ENCODE results near the gene AQP7. TPM values are rescaled to one million over a fixed set of nuclear protein-coding genes. Genes with fewer than 3 reads are reported as not detected.

Gene AQP7
- total RNA-seq, 1 donor from 2014 or later, result not detected

- TF ChIP-seq, protein P1, sequence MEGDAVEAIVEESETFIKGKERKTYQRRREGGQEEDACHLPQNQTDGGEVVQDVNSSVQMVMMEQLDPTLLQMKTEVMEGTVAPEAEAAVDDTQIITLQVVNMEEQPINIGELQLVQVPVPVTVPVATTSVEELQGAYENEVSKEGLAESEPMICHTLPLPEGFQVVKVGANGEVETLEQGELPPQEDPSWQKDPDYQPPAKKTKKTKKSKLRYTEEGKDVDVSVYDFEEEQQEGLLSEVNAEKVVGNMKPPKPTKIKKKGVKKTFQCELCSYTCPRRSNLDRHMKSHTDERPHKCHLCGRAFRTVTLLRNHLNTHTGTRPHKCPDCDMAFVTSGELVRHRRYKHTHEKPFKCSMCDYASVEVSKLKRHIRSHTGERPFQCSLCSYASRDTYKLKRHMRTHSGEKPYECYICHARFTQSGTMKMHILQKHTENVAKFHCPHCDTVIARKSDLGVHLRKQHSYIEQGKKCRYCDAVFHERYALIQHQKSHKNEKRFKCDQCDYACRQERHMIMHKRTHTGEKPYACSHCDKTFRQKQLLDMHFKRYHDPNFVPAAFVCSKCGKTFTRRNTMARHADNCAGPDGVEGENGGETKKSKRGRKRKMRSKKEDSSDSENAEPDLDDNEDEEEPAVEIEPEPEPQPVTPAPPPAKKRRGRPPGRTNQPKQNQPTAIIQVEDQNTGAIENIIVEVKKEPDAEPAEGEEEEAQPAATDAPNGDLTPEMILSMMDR (conservative IDR thresholded peaks at IDR 0.05; ENCODE audit: low read depth, low read length), result no peak
- DNase-seq (ENCODE audit: low read depth), result no peak
- no peak overlapping the region for H3K4me3 ChIP-seq (ENCODE audit: low read depth, low read length)
These were observed 21.8 kb downstream of the AQP7 start for GRCh38 chr9:33380390-33381094.

DNA sequence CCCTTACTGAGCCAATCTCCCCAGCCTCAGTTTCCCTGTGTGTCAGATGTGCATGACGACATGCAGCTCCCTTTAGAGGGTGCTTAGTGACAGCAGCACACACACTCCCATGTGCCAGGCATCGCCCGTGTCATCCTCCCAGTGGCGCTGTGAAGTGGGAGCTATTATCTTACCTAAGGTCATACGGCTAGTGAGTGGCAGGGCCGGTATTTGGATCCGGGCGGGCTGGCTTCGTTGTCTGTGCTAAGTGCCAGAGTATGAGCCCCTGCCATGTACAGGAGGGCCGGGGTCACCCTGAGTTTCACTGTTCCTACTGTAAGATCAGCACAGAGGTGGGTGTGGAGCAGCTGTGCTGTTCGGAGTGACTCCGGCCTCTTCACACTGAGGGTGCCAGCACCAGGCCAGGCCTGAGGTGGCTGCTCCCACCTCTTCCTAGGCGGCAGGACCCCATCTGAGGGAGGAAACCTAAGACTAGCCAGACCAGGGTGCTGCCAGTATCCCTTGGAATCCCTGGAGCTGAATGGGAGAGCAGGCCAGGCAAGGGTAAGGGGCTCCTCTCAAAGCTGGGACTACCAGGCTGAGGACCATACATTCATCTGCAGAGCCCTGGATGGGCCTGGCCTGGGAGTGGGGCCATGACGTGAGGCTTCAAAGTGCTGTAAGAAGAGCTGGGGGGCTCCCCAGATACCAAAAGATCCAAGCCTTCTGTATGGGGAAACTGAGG lies 22.5 kb downstream of the AQP7 start:
- DNase-seq (ENCODE audit: low read depth), result no peak
- no peak overlapping the region for H3K4me3 ChIP-seq (ENCODE audit: low read depth, low read length)
- TF ChIP-seq, protein P1 (conservative IDR thresholded peaks at IDR 0.05; ENCODE audit: low read depth, low read length), result no peak

- no peak for DNase-seq (ENCODE audit: low read depth)
- no peak overlapping the region for H3K4me3 ChIP-seq (ENCODE audit: low read depth, low read length)
- TF ChIP-seq, protein P1 (conservative IDR thresholded peaks at IDR 0.05; ENCODE audit: low read depth, low read length), result no peak
These were observed 24.1 kb downstream of the AQP7 start for GRCh38 chr9:33378121-33378795.

GRCh38 chr9:33377089-33377715 lies 25.2 kb downstream of the AQP7 start:
- DNase-seq (ENCODE audit: low read depth), result no peak
- TF ChIP-seq, protein P1 (conservative IDR thresholded peaks at IDR 0.05; ENCODE audit: low read depth, low read length), result no peak
- no peak overlapping the region for H3K4me3 ChIP-seq (ENCODE audit: low read depth, low read length)

GRCh38 chr9:33375841-33376321 lies 26.5 kb downstream of the AQP7 start:
- no peak overlapping the region for H3K4me3 ChIP-seq (ENCODE audit: low read depth, low read length)
- TF ChIP-seq, protein P1 (conservative IDR thresholded peaks at IDR 0.05; ENCODE audit: low read depth, low read length), result no peak
- no peak for DNase-seq (ENCODE audit: low read depth)

DNA sequence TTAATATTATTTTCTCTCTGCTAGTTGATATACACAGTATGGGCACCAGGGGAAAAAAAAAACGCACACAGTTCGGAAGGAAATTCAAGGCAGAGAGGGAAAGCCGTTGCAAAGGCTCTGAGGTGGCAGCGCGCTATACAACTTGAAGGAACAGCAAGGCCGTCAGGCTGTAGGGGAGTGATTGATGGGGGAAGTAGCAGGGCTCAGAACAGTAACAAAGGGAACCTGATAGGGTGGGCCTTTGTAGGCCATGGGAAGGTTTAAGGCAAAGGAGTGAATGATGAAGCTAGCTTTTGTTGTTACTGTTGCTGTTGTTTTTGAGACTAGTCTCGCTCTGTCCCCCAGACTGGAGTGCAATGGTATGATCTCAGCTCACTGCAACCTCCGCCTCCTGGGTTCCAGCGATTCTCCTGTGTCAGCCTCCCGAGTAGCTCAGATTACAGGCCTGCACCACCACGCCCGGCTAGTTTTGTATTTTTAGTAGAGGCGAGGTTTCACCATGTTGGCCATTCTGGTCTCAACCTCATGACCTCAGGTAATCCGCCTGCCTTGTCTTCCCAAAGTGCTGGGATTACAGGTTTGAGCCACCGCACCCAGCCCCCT lies 27.0 kb downstream of the AQP7 start:
- TF ChIP-seq, protein P1 (conservative IDR thresholded peaks at IDR 0.05; ENCODE audit: low read depth, low read length), result no peak
- H3K4me3 ChIP-seq (ENCODE audit: low read depth, low read length), result no peak overlapping the region
- DNase-seq (ENCODE audit: low read depth), result no peak
